Glutamatergic neuron (in vitro differentiated cells): ENCODE measurements around the gene STYK1. TPM values are rescaled to one million over a fixed set of nuclear protein-coding genes. Genes with fewer than 3 reads are reported as not detected.

Experiments used
- DNase-seq: peaks from one replicate; pipeline ENCODE4 v3.0.0; 2022
- H3K27ac Mint-ChIP-seq: one replicate; pipeline ENCODE4 v1.8.0; 2020; ENCODE audit warnings: mild to moderate bottlenecking, mixed read lengths, inconsistent platforms; ENCODE audit not compliant: unreplicated experiment
- H3K27me3 Mint-ChIP-seq: one replicate; pipeline ENCODE4 v1.8.0; 2020; ENCODE audit warnings: mild to moderate bottlenecking, moderate library complexity, mixed read lengths, inconsistent platforms; ENCODE audit not compliant: unreplicated experiment
- H3K36me3 Mint-ChIP-seq: one replicate; pipeline ENCODE4 v1.8.0; 2020; ENCODE audit warnings: mild to moderate bottlenecking, mixed read lengths, inconsistent platforms; ENCODE audit not compliant: unreplicated experiment
- H3K4me1 Mint-ChIP-seq: one replicate; pipeline ENCODE4 v1.8.0; 2020; ENCODE audit warnings: mild to moderate bottlenecking, low read depth, mixed read lengths, inconsistent platforms; ENCODE audit not compliant: unreplicated experiment
- H3K4me3 Mint-ChIP-seq: one replicate; pipeline ENCODE4 v1.8.0; 2020; ENCODE audit warnings: mild to moderate bottlenecking, mixed read lengths, inconsistent platforms; ENCODE audit not compliant: unreplicated experiment
- H3K9me3 Mint-ChIP-seq: one replicate; pipeline ENCODE4 v1.8.0; 2020; ENCODE audit warnings: mild to moderate bottlenecking, moderate library complexity, mixed read lengths, inconsistent platforms; ENCODE audit not compliant: unreplicated experiment
- total RNA-seq: library from RNA; stranded (reverse); fragmentation: NEBNext Ultra II Directional; extraction: Animal tissue kit (Norgen Biotek cat#: 25700); gene quantifications from one replicate; pipeline ENCODE4 v1.2.1, GENCODE V29; 2021; ENCODE audit not compliant: unreplicated experiment
- TF ChIP-seq, protein P1 (sequence below): fragments of 200-600 bp; sonication (generic); IDR thresholded peaks from one replicate; pipeline ENCODE4 v1.5.0; 2021; ENCODE audit not compliant: partially characterized antibody, unreplicated experiment

The STYK1 gene
- total RNA-seq, 1 donor from 2014 or later, result not detected

GRCh38 chr12:10633541-10633940 lies 40.3 kb downstream of the STYK1 start:
- Mint-ChIP-seq H3K4me1 (no peaks in the 10 kb centered on the region), H3K36me3 (no peaks in the 10 kb centered on the region), H3K27ac (no peak overlapping the region), H3K27me3 (no peaks in the 10 kb centered on the region), H3K4me3 (no peak overlapping the region), H3K9me3 (no peaks in the 10 kb centered on the region)
- TF ChIP-seq, protein P1, sequence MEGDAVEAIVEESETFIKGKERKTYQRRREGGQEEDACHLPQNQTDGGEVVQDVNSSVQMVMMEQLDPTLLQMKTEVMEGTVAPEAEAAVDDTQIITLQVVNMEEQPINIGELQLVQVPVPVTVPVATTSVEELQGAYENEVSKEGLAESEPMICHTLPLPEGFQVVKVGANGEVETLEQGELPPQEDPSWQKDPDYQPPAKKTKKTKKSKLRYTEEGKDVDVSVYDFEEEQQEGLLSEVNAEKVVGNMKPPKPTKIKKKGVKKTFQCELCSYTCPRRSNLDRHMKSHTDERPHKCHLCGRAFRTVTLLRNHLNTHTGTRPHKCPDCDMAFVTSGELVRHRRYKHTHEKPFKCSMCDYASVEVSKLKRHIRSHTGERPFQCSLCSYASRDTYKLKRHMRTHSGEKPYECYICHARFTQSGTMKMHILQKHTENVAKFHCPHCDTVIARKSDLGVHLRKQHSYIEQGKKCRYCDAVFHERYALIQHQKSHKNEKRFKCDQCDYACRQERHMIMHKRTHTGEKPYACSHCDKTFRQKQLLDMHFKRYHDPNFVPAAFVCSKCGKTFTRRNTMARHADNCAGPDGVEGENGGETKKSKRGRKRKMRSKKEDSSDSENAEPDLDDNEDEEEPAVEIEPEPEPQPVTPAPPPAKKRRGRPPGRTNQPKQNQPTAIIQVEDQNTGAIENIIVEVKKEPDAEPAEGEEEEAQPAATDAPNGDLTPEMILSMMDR, result no peak
- no peak for DNase-seq

DNA sequence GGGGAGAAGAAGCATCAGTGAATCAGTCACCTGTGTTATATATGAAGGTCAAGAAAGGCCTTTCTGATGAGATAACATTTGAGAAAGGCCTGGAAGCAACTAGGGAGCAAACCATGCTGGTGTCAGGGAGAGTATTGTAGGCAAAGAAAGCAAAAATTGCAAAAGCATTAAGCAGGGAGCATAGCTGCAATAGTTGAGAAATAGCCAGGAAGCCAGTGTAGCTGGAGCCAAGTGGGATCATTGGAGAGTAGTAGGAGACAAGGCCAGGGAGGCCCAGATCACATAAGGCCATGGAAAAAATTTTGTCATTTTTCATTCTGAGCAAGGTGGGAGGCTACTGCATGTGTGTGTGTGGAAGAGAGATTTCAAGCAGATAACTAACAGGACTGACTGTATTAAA lies 41.6 kb downstream of the STYK1 start:
- no peaks in the 10 kb centered on the region for H3K36me3 Mint-ChIP-seq
- DNase-seq, result no peak
- H3K27ac Mint-ChIP-seq, result no peak overlapping the region
- H3K27me3 Mint-ChIP-seq, result no peaks in the 10 kb centered on the region
- TF ChIP-seq, protein P1, result no peak
- H3K4me1 Mint-ChIP-seq, result no peaks in the 10 kb centered on the region
- H3K4me3 Mint-ChIP-seq, result no peak overlapping the region
- H3K9me3 Mint-ChIP-seq, result no peaks in the 10 kb centered on the region

- Mint-ChIP-seq H3K27me3 (no peaks in the 10 kb centered on the region), H3K4me3 (no peak overlapping the region)
Observed at GRCh38 chr12:10624605-10625004, 49.2 kb downstream of the STYK1 start.

DNA sequence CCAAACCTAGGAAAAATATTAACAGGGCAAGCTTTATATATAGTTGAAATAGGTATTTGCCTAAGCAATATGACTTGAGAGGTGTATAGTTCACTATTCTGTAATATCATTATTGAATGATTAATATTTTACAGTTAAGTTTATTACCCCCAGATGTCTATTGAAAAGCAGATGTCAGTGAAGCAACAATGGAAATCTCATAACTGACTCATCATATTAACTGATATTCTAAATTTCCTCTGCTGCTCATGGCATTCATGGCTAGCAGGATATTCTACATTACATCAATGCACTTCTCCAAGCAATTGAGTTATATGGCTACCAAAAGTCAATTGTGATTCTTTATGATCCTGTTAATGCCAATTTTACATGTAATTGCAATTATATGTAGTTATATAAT lies 50.7 kb downstream of the STYK1 start:
- no peaks in the 10 kb centered on the region for H3K36me3 Mint-ChIP-seq
- no peaks in the 10 kb centered on the region for H3K4me1 Mint-ChIP-seq
- TF ChIP-seq, protein P1, result no peak
- H3K27ac Mint-ChIP-seq, result no peak overlapping the region
- no peak overlapping the region for H3K4me3 Mint-ChIP-seq
- DNase-seq, result no peak
- no peaks in the 10 kb centered on the region for H3K9me3 Mint-ChIP-seq
- H3K27me3 Mint-ChIP-seq, result no peaks in the 10 kb centered on the region

More at GRCh38 chr12:10624605-10625004, 49.2 kb downstream of the STYK1 start:
- no peaks in the 10 kb centered on the region for H3K9me3 Mint-ChIP-seq
- H3K27ac Mint-ChIP-seq, result no peak overlapping the region
- no peaks in the 10 kb centered on the region for H3K36me3 Mint-ChIP-seq
- H3K4me1 Mint-ChIP-seq, result no peaks in the 10 kb centered on the region
- TF ChIP-seq, protein P1, result no peak
- no peak for DNase-seq

GRCh38 chr12:10621278-10621677 lies 52.6 kb downstream of the STYK1 start:
- Mint-ChIP-seq H3K27ac (no peak overlapping the region), H3K9me3 (no peaks in the 10 kb centered on the region), H3K36me3 (no peaks in the 10 kb centered on the region), H3K4me3 (no peak overlapping the region), H3K4me1 (no peaks in the 10 kb centered on the region), H3K27me3 (no peaks in the 10 kb centered on the region)
- TF ChIP-seq, protein P1, result no peak
- DNase-seq, result no peak
